CD4-positive, alpha-beta memory T cell (primary cell): Measurements from ENCODE around the gene MTCL3.

Experiments
- CTCF ChIA-PET: fragments of 350-600 bp; sonication (Branson Sonifier 250); formaldehyde crosslinking; loops from one replicate; lab custom pipeline; 2021; ENCODE audit warnings: inconsistent platforms; ENCODE audit not compliant: partially characterized antibody; lab: Charles Lee
- POLR2A ChIA-PET: fragments of 350-600 bp; sonication (Branson Sonifier 250); formaldehyde crosslinking; loops from one replicate; lab custom pipeline; 2021; ENCODE audit not compliant: partially characterized antibody; lab: Charles Lee
- DNase-seq, 5 donors: peaks; one replicate each; pipeline versions ENCODE4 v3.0.0 to v3.0.0-alpha.2; 2020 to 2022; ENCODE audit warnings: mixed read lengths in 1 of 5
- H3K27ac ChIP-seq: one replicate; pipeline ENCODE4 v1.7.0; 2013; ENCODE audit warnings: low read depth, low read length
- H3K27me3 ChIP-seq: 2 replicates; pipeline ENCODE4 v1.7.0; 2013; ENCODE audit warnings: mild to moderate bottlenecking, low read length, moderate library complexity; ENCODE audit not compliant: insufficient read depth
- H3K36me3 ChIP-seq: 2 replicates; pipeline ENCODE4 v1.7.0; 2013; ENCODE audit warnings: mild to moderate bottlenecking, low read length, moderate library complexity; ENCODE audit not compliant: insufficient read depth
- H3K4me1 ChIP-seq: 2 replicates; pipeline ENCODE4 v1.7.0; 2013; ENCODE audit warnings: mild to moderate bottlenecking, low read length, moderate library complexity; ENCODE audit not compliant: insufficient read depth
- H3K4me3 ChIP-seq, 2 donors: one replicate each; pipeline ENCODE4 v1.7.0; 2013; ENCODE audit warnings: low read length in 2 of 2, mild to moderate bottlenecking in 1 of 2
- H3K9me3 ChIP-seq, 2 donors: one replicate each; pipeline ENCODE4 v1.7.0; 2013; ENCODE audit warnings: low read length in 2 of 2, control low read depth in 1 of 2; ENCODE audit not compliant: control insufficient read depth in 1 of 2
- H3K27ac Mint-ChIP-seq, 7 donors: one replicate each; pipeline ENCODE4 v1.8.0; 2020 to 2021; ENCODE audit warnings: mixed read lengths in 7 of 7, mild to moderate bottlenecking in 6 of 7, inconsistent platforms in 3 of 7, moderate library complexity in 3 of 7
- H3K27me3 Mint-ChIP-seq, 2 donors: one replicate each; pipeline ENCODE4 v1.8.0; 2020 to 2021; ENCODE audit warnings: mixed read lengths in 2 of 2
- H3K36me3 Mint-ChIP-seq, 2 donors: one replicate each; pipeline ENCODE4 v1.8.0; 2020 to 2021; ENCODE audit warnings: mixed read lengths in 2 of 2, inconsistent platforms in 1 of 2, mild to moderate bottlenecking in 1 of 2
- H3K4me1 Mint-ChIP-seq, 4 donors: one replicate each; pipeline ENCODE4 v1.8.0; 2020 to 2021; ENCODE audit warnings: mixed read lengths in 4 of 4, mild to moderate bottlenecking in 1 of 4
- H3K4me3 Mint-ChIP-seq, 8 donors: one replicate each; pipeline ENCODE4 v1.8.0; 2020 to 2021; ENCODE audit warnings: mixed read lengths in 8 of 8, mild to moderate bottlenecking in 7 of 8, moderate library complexity in 6 of 8, inconsistent platforms in 3 of 8
- H3K9me3 Mint-ChIP-seq, 8 donors: one replicate each; pipeline ENCODE4 v1.8.0; 2020 to 2021; ENCODE audit warnings: mixed read lengths in 8 of 8, mild to moderate bottlenecking in 5 of 8, inconsistent platforms in 3 of 8, moderate library complexity in 1 of 8
- intact Hi-C: fragments of 100-400 bp; cut with micrococcal nuclease; formaldehyde crosslinking; loops from one replicate; pipeline ENCODE4 v1.15.1; 2023

Gene MTCL3

DNA sequence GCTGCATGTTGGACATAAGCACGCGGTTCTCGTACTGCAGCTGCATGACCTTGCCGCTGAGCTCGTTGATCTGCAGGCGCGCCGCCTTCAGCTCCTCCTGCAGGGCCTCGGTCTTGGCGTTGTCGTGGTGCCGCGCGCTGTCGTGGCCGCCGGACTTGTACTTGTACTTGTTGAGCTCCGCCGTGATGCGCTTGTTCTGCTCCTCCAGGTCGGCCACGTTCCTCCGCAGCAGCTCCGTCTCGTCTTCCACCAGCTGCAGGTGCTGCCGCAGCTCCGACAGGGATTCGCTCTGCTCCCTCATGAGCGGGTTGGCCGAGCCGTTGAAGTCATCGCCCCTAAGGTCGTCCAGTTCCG lies 43.3 kb downstream of the MTCL3 start:
- DNase-seq, result no peak
- peak overlapping the region in 2 of 8 donors; percentile 15 to 27 for H3K4me3 Mint-ChIP-seq

DNA sequence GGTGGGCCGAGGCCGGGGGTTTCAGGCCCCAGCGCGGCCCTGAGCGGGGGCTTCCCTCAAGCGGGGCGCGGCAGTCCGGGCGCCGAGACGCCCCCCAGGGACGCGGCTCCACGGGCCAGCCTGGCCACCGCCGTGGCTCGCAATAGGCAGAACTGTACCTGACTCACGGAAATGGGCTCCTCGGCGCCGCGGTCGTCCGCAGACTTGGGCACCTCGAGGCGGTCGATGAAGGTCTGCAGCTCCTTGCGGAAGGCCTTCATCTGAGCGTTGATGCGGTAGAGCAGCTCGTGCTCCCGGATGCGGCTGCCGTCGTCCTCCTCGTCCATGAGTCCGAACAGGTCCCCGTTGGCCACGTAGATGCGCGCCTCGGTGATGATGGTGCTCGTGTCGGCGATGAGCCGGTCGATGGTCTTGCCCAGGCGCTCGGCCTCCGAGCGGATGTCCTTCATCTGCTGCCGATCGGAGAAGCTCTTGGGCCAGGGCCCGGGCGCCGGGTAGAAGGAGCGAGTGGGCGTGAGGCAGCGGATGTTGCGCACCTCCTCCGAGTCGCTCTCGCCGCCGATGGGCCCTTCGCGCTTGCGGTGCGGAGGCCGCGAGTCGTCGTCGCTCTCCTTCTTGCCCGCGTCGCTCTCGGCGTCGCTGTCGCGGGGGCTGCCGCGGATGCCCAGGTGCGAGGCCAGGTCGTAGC lies 43.9 kb downstream of the MTCL3 start:
- Mint-ChIP-seq H3K27ac (no peak overlapping the region), H3K4me3 (no peak overlapping the region), H3K36me3 (peaks cover 30 to 50% of the 10 kb centered on the region in 2 donors), H3K4me1 (peaks cover 0 to 1% (median 0%) of the 10 kb centered on the region in 4 donors), H3K27me3 (no peaks in the 10 kb centered on the region), H3K9me3 (no peaks in the 10 kb centered on the region)
- H3K4me1 ChIP-seq, result no peaks in the 10 kb centered on the region
- ChIA-PET POLR2A (no interaction called here), CTCF (interaction anchor here (0.8 to 1.6 kb wide), 3 partner anchors 8 to 45 kb away, joined by 3 to 6 read pairs (median 3); no protein-coding TSS in a partner anchor)
- H3K4me3 ChIP-seq, result no peak overlapping the region
- DNase-seq, result no peak
- no peaks in the 10 kb centered on the region for H3K9me3 ChIP-seq
- no peak overlapping the region for H3K27ac ChIP-seq
- no peaks in the 10 kb centered on the region for H3K27me3 ChIP-seq
- no peaks in the 10 kb centered on the region for H3K36me3 ChIP-seq
- intact Hi-C loops, result no loop called here

More for the DNA sequence above, 43.3 kb downstream of the MTCL3 start:
- intact Hi-C loops, result no loop called here
- Histone ChIP-seq H3K4me3 (no peak overlapping the region), H3K4me1 (no peaks in the 10 kb centered on the region), H3K9me3 (no peaks in the 10 kb centered on the region), H3K36me3 (no peaks in the 10 kb centered on the region), H3K27ac (no peak overlapping the region), H3K27me3 (no peaks in the 10 kb centered on the region)
- Mint-ChIP-seq H3K27ac (no peak overlapping the region), H3K36me3 (peaks cover 28 to 52% of the 10 kb centered on the region in 2 donors), H3K4me1 (peaks cover 0 to 1% (median 0%) of the 10 kb centered on the region in 4 donors), H3K27me3 (no peaks in the 10 kb centered on the region), H3K9me3 (no peaks in the 10 kb centered on the region)
- ChIA-PET CTCF (interaction anchor here (0.8 to 1.6 kb wide), 3 partner anchors 9 to 45 kb away, joined by 3 to 6 read pairs (median 3); no protein-coding TSS in a partner anchor), POLR2A (no interaction called here)

GRCh38 chr6:127471379-127472255 lies 47.5 kb downstream of the MTCL3 start:
- intact Hi-C loops, result no loop called here
- Histone ChIP-seq H3K9me3 (no peaks in the 10 kb centered on the region), H3K4me3 (no peak overlapping the region), H3K4me1 (no peaks in the 10 kb centered on the region), H3K27ac (no peak overlapping the region), H3K36me3 (no peaks in the 10 kb centered on the region), H3K27me3 (no peaks in the 10 kb centered on the region)
- Mint-ChIP-seq H3K27me3 (no peaks in the 10 kb centered on the region), H3K4me1 (no peaks in the 10 kb centered on the region), H3K9me3 (no peaks in the 10 kb centered on the region), H3K4me3 (no peak overlapping the region), H3K36me3 (peaks cover 15 to 35% of the 10 kb centered on the region in 2 donors), H3K27ac (no peak overlapping the region)
- no peak for DNase-seq
- CTCF ChIA-PET, result interaction anchor here (1.2 kb wide), 1 partner anchor 44 kb away, joined by 3 read pairs; no protein-coding TSS in a partner anchor
- POLR2A ChIA-PET, result no interaction called here

DNA sequence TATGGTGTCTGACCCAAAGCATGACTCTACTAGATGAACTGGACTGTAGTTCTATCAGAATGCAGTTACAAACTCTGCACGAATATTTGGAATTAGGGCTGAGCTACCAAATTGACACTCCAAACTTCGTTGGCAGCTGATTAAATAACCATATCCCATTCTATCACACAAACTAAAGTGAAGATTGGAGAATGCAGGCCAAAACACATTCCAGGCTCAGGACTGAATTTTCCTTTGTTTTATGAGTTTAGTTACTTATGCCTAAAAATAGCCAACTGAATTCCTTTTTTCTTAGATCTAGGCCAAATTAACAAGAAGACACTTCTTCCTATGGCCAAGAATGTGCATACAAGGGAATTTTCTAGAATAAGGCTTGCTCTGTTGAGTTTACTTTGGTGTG lies 50.2 kb downstream of the MTCL3 start:
- H3K4me3 Mint-ChIP-seq, result no peak overlapping the region
- H3K9me3 ChIP-seq, result no peaks in the 10 kb centered on the region
- POLR2A ChIA-PET, result interaction anchor here (1.3 kb wide), 1 partner anchor 47 kb away, joined by 3 read pairs; no protein-coding TSS in a partner anchor
- H3K36me3 Mint-ChIP-seq, result peaks cover 8 to 21% of the 10 kb centered on the region in 2 donors
- H3K4me3 ChIP-seq, result no peak overlapping the region
- H3K27ac Mint-ChIP-seq, result no peak overlapping the region
- H3K4me1 ChIP-seq, result no peaks in the 10 kb centered on the region
- CTCF ChIA-PET, result interaction anchor here (1.6 to 1.7 kb wide), 2 partner anchors 47 to 71 kb away, joined by 7 to 9 read pairs; no protein-coding TSS in a partner anchor
- H3K9me3 Mint-ChIP-seq, result no peaks in the 10 kb centered on the region
- no peak overlapping the region for H3K27ac ChIP-seq
- H3K36me3 ChIP-seq, result no peaks in the 10 kb centered on the region
- no peaks in the 10 kb centered on the region for H3K27me3 ChIP-seq
- H3K27me3 Mint-ChIP-seq, result no peaks in the 10 kb centered on the region
- no peaks in the 10 kb centered on the region for H3K4me1 Mint-ChIP-seq
- DNase-seq, result no peak
- intact Hi-C loops, result loop anchor here (5.0 to 10.0 kb wide), 3 partner anchors 167 to 1783 kb away; no protein-coding TSS in a partner anchor

- intact Hi-C loops, result loop anchor here (5.0 to 10.0 kb wide), 3 partner anchors 164 to 1786 kb away; no protein-coding TSS in a partner anchor
- DNase-seq, result no peak
- ChIA-PET POLR2A (no interaction called here), CTCF (interaction anchor here (0.9 to 6.3 kb wide), 10 partner anchors 10 to 164 kb away, joined by 3 to 59 read pairs (median 6); no protein-coding TSS in a partner anchor)
- H3K4me1 Mint-ChIP-seq, result no peaks in the 10 kb centered on the region
- Histone ChIP-seq H3K4me1 (no peaks in the 10 kb centered on the region), H3K27me3 (no peaks in the 10 kb centered on the region), H3K27ac (no peak overlapping the region), H3K9me3 (no peaks in the 10 kb centered on the region), H3K4me3 (no peak overlapping the region), H3K36me3 (no peaks in the 10 kb centered on the region)
- H3K27ac Mint-ChIP-seq, result no peak overlapping the region
- H3K27me3 Mint-ChIP-seq, result no peaks in the 10 kb centered on the region
- no peak overlapping the region for H3K4me3 Mint-ChIP-seq
- H3K36me3 Mint-ChIP-seq, result peaks cover 2 to 6% of the 10 kb centered on the region in 2 donors
- H3K9me3 Mint-ChIP-seq, result no peaks in the 10 kb centered on the region
Observed at GRCh38 chr6:127466416-127466815, 52.7 kb downstream of the MTCL3 start.

- Histone ChIP-seq H3K36me3 (no peaks in the 10 kb centered on the region), H3K4me1 (no peaks in the 10 kb centered on the region), H3K27me3 (no peaks in the 10 kb centered on the region), H3K9me3 (no peaks in the 10 kb centered on the region), H3K4me3 (no peak overlapping the region), H3K27ac (no peak overlapping the region)
- CTCF ChIA-PET, result interaction anchor here (1.1 to 6.3 kb wide), 8 partner anchors 13 to 165 kb away, joined by 3 to 59 read pairs (median 8); no protein-coding TSS in a partner anchor
- H3K4me3 Mint-ChIP-seq, result no peak overlapping the region
- no peaks in the 10 kb centered on the region for H3K27me3 Mint-ChIP-seq
- intact Hi-C loops, result loop anchor here (1.0 to 10.0 kb wide), 7 partner anchors 51 to 1787 kb away; no protein-coding TSS in a partner anchor
- H3K9me3 Mint-ChIP-seq, result no peaks in the 10 kb centered on the region
- peaks cover 0 to 2% (median 0%) of the 10 kb centered on the region in 4 donors for H3K4me1 Mint-ChIP-seq
- POLR2A ChIA-PET, result no interaction called here
- H3K36me3 Mint-ChIP-seq, result peaks cover 0 to 4% of the 10 kb centered on the region in 2 donors
- DNase-seq, result peak; percentile 29 to 50 (median 45)
- H3K27ac Mint-ChIP-seq, result no peak overlapping the region
Observed at GRCh38 chr6:127464881-127465459, 54.2 kb downstream of the MTCL3 start.
